ENCODE measurements around the gene AUH. TPM values are rescaled to one million over a fixed set of nuclear protein-coding genes. Genes with fewer than 3 reads are reported as not detected.

The AUH gene
- total RNA-seq, 1 donor from 2014 or later = 8.8 TPM

DNA sequence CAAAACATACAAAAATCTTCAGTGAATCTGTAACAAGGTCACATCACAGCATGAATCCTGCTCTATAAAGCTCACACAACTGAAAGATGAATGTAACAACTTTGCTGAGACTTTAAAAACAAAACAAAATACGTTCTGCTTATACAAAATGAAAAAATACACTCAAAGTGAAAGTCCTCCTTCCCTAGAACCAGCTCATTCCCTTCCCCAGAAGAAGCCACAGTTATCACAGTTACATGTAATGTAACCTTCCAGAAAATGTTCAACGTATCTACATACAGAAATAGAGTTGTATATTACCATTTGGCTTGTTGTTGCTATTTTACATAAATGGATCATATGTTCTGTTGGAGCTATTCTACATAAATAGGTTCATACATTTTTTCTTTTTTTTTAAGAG lies 2.6 kb downstream of the AUH start:
- no peaks in the 10 kb centered on the region for H3K27me3 Mint-ChIP-seq (ENCODE audit: low read depth)
- peaks cover 1% of the 10 kb centered on the region for H3K36me3 Mint-ChIP-seq (ENCODE audit: low read depth)
- H3K9me3 Mint-ChIP-seq (ENCODE audit: low read depth) = no peaks in the 10 kb centered on the region
- no peak for DNase-seq (ENCODE audit: low spot score)
- no peak overlapping the region for H3K4me3 Mint-ChIP-seq (ENCODE audit: unreplicated experiment)
- TF ChIP-seq, protein P1, sequence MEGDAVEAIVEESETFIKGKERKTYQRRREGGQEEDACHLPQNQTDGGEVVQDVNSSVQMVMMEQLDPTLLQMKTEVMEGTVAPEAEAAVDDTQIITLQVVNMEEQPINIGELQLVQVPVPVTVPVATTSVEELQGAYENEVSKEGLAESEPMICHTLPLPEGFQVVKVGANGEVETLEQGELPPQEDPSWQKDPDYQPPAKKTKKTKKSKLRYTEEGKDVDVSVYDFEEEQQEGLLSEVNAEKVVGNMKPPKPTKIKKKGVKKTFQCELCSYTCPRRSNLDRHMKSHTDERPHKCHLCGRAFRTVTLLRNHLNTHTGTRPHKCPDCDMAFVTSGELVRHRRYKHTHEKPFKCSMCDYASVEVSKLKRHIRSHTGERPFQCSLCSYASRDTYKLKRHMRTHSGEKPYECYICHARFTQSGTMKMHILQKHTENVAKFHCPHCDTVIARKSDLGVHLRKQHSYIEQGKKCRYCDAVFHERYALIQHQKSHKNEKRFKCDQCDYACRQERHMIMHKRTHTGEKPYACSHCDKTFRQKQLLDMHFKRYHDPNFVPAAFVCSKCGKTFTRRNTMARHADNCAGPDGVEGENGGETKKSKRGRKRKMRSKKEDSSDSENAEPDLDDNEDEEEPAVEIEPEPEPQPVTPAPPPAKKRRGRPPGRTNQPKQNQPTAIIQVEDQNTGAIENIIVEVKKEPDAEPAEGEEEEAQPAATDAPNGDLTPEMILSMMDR (IDR thresholded peaks at IDR 0.05) = no peak
- H3K4me1 Mint-ChIP-seq (ENCODE audit: low read depth) = peaks cover 17% of the 10 kb centered on the region
- H3K27ac Mint-ChIP-seq (ENCODE audit: unreplicated experiment) = no peak overlapping the region

- H3K4me1 Mint-ChIP-seq (ENCODE audit: low read depth) = no peaks in the 10 kb centered on the region
- no peaks in the 10 kb centered on the region for H3K27me3 Mint-ChIP-seq (ENCODE audit: low read depth)
- H3K4me3 Mint-ChIP-seq (ENCODE audit: unreplicated experiment) = no peak overlapping the region
- peaks cover 1% of the 10 kb centered on the region for H3K36me3 Mint-ChIP-seq (ENCODE audit: low read depth)
- no peak for DNase-seq (ENCODE audit: low spot score)
- H3K9me3 Mint-ChIP-seq (ENCODE audit: low read depth) = no peaks in the 10 kb centered on the region
- no peak overlapping the region for H3K27ac Mint-ChIP-seq (ENCODE audit: unreplicated experiment)
- TF ChIP-seq, protein P1 (IDR thresholded peaks at IDR 0.05) = no peak
Measured at GRCh38 chr9:91354881-91355280, 6.8 kb downstream of the AUH start.

GRCh38 chr9:91349115-91349555 lies 12.6 kb downstream of the AUH start:
- peaks cover 1% of the 10 kb centered on the region for H3K36me3 Mint-ChIP-seq (ENCODE audit: low read depth)

GRCh38 chr9:91348191-91348807 lies 13.4 kb downstream of the AUH start:
- Mint-ChIP-seq H3K36me3 (ENCODE audit: low read depth) (peaks cover 1% of the 10 kb centered on the region), H3K4me3 (ENCODE audit: unreplicated experiment) (no peak overlapping the region), H3K4me1 (ENCODE audit: low read depth) (no peaks in the 10 kb centered on the region), H3K27ac (ENCODE audit: unreplicated experiment) (no peak overlapping the region), H3K9me3 (ENCODE audit: low read depth) (no peaks in the 10 kb centered on the region), H3K27me3 (ENCODE audit: low read depth) (no peaks in the 10 kb centered on the region)
- DNase-seq (ENCODE audit: low spot score) = no peak
- TF ChIP-seq, protein P1 (IDR thresholded peaks at IDR 0.05) = no peak

More at GRCh38 chr9:91349115-91349555, 12.6 kb downstream of the AUH start:
- Mint-ChIP-seq H3K27ac (ENCODE audit: unreplicated experiment) (no peak overlapping the region), H3K9me3 (ENCODE audit: low read depth) (no peaks in the 10 kb centered on the region), H3K4me3 (ENCODE audit: unreplicated experiment) (no peak overlapping the region), H3K4me1 (ENCODE audit: low read depth) (no peaks in the 10 kb centered on the region), H3K27me3 (ENCODE audit: low read depth) (no peaks in the 10 kb centered on the region)
- TF ChIP-seq, protein P1 (IDR thresholded peaks at IDR 0.05) = no peak
- DNase-seq (ENCODE audit: low spot score) = no peak

- Mint-ChIP-seq H3K4me3 (ENCODE audit: unreplicated experiment) (no peak overlapping the region), H3K4me1 (ENCODE audit: low read depth) (no peaks in the 10 kb centered on the region), H3K27me3 (ENCODE audit: low read depth) (no peaks in the 10 kb centered on the region), H3K36me3 (ENCODE audit: low read depth) (peaks cover 7% of the 10 kb centered on the region), H3K9me3 (ENCODE audit: low read depth) (peaks cover 3% of the 10 kb centered on the region), H3K27ac (ENCODE audit: unreplicated experiment) (no peak overlapping the region)
- no peak for DNase-seq (ENCODE audit: low spot score)
- TF ChIP-seq, protein P1 (IDR thresholded peaks at IDR 0.05) = no peak
Measured at GRCh38 chr9:91347377-91347776, 14.3 kb downstream of the AUH start.
